Heart left ventricle (tissue), 16 donors: Measurements from ENCODE around the gene RSPRY1. TPM values are rescaled to one million over a fixed set of nuclear protein-coding genes. Genes with fewer than 3 reads are reported as not detected.
A peak's percentile ranks its signal among the peaks of the same experiment; 100 is the strongest.

Experiments
- ATAC-seq, 4 donors: fragments of 200-7000 bp; cut with Tn5 transposase; one replicate each; pipeline ENCODE4 v1.9.1; 2020 to 2022; ENCODE audit warnings: moderate library complexity in 4 of 4, mild to moderate bottlenecking in 3 of 4, moderate number of reproducible peaks in 1 of 4
- DNase-seq, 5 donors: peaks; one replicate each; pipeline ENCODE4 v3.0.0-alpha.2; 2020
- H3K27ac ChIP-seq, 12 donors: fragments of 200-600 bp; sonication (generic) in 4 of 12; one replicate each; pipeline versions ENCODE4 v1.5.0 to v1.8.0; 2016 to 2022; ENCODE audit warnings: mild to moderate bottlenecking in 2 of 12
- H3K27me3 ChIP-seq, 9 donors: fragments of 200-600 bp; sonication (generic) in 2 of 9; one replicate each; pipeline versions ENCODE4 v1.5.1 to v1.8.0; 2016 to 2022; ENCODE audit warnings: mild to moderate bottlenecking in 3 of 9
- H3K36me3 ChIP-seq, 9 donors: fragments of 200-600 bp; sonication (generic) in 2 of 9; one replicate each; pipeline versions ENCODE4 v1.5.0 to v1.8.0; 2018 to 2022; ENCODE audit warnings: mild to moderate bottlenecking in 2 of 9
- H3K4me1 ChIP-seq, 12 donors: fragments of 200-600 bp; sonication (generic) in 4 of 12; one replicate each; pipeline versions ENCODE4 v1.5.0 to v1.8.0; 2016 to 2022; ENCODE audit warnings: mild to moderate bottlenecking in 3 of 12
- H3K4me3 ChIP-seq, 12 donors: fragments of 200-600 bp; sonication (generic) in 4 of 12; one replicate each; pipeline versions ENCODE4 v1.5.0 to v1.8.0; 2017 to 2022; ENCODE audit warnings: mild to moderate bottlenecking in 9 of 12, moderate library complexity in 4 of 12
- H3K9me3 ChIP-seq, 12 donors: fragments of 200-600 bp; sonication (generic) in 4 of 12; one replicate each; pipeline versions ENCODE4 v1.5.0 to v1.8.0; 2016 to 2022; ENCODE audit warnings: mild to moderate bottlenecking in 1 of 12
- CTCF ChIP-seq, 12 donors: fragments of 200-600 bp; sonication (generic) in 4 of 12; IDR thresholded peaks; one replicate each; pipeline versions ENCODE4 v1.5.0 to v1.8.0; 2018 to 2022; ENCODE audit warnings: antibody characterized with exemption in 12 of 12, mild to moderate bottlenecking in 5 of 12
- POLR2A ChIP-seq, 2 donors: fragments of 450-650 bp; IDR thresholded peaks; one replicate each; pipeline ENCODE4 v1.6.1; 2017; ENCODE audit warnings: antibody characterized with exemption in 2 of 2, mild to moderate bottlenecking in 2 of 2, moderate library complexity in 2 of 2
- WGBS, 4 donors: extraction: QIAGEN DNeasy Blood & Tissue Kit in 2 of 4; methylation state at CpG; one replicate each; pipeline versions ENCODE4 v1.1.5 to v1.1.7; 2013 to 2018; 5-methylcytosine and 5-hydroxymethylcytosine counted together
- intact Hi-C, 10 donors: fragments of 100-400 bp; cut with DNase I; formaldehyde crosslinking; loops; one replicate each; pipeline versions ENCODE4 v1.11.1 to v1.14.2; 2022
- polyA plus RNA-seq, 2 donors: library from polyadenylated mRNA; stranded (reverse); fragments of 200-250 nt; gene quantifications; one replicate each; pipeline ENCODE4 v1.2.3, GENCODE V29; 2013
- total RNA-seq, 9 donors: library from RNA; depleted of rRNA in 2 of 9; stranded (reverse); fragments of >200 nt in 2 of 9; fragmentation: NEBNext Ultra II Directional in 3 of 9; extraction: Animal tissue kit (Norgen Biotek cat#: 25700) in 3 of 9; gene quantifications; one replicate each; pipeline versions ENCODE4 v1.1.0 to v1.2.4, GENCODE V29; 2016 to 2023
- donor health status: ischemic (EF 13 %, LVEDD 7.1; RV severe dilation, severe dysfunction).
- donor health status: healthy with polysubstance abuse.
- donor health status: DM: no; HTN: yes; CAD: no.
- donor health status: DM: no; HTN: no; CAD: no.
- donor health status: ischemic (EF 25% LVEDD 6.9; RV normal size, moderate dysfunction).
- donor health status: ischemic (EF 25% LVEDD 5.7; RV mildly dilated, moderate dysfunction).
- donor health status: healthy.
- donor health status: DM: yes; HTN: yes; CAD: no.
- donor health status: ischemic (EF 35%, LVEDD 5.7; RV mildly dilated, moderate dysfunction).
- donor health status: nonischemic (EF 11% LVEDD 7.7; RV severe dilation, severe dysfunction).
- donor health status: DM: yes; HTN: yes; CAD: no.
- donor health status: PGD.
- donor health status: ischemic (EF 29% LVEDD 5.4; RV normal size, mild dysfunction).
- donor health status: nonischemic (EF 23%, LVEDD 6.1; RV moderate dilation, normal function).

RSPRY1 gene
- total and polyA plus RNA-seq, 11 donors = 5.4 to 22.9 (median 17.1) TPM

GRCh38 chr16:57258226-57258909, 72.2 kb downstream of the RSPRY1 start:
- peaks cover 0 to 38% (median 32%) of the 10 kb centered on the region in 9 donors for H3K36me3 ChIP-seq
- no peaks in the 10 kb centered on the region for H3K9me3 ChIP-seq
- peaks cover 0 to 16% (median 5%) of the 10 kb centered on the region in 12 donors for H3K4me1 ChIP-seq
- DNase-seq = peak in 2 of 5 donors; percentile 9 to 56
- ATAC-seq = no peak
- no peak overlapping the region for H3K27ac ChIP-seq
- no peak overlapping the region for H3K4me3 ChIP-seq
- no peak for TF ChIP-seq POLR2A (IDR thresholded peaks at IDR 0.05)
- TF ChIP-seq CTCF (IDR thresholded peaks at IDR 0.05) = no peak
- intact Hi-C loops = no loop called here
- 95 to 97% (median 96%) methylated on average over 17 to 18 of the region's 18 CpGs for WGBS, 4 donors
- no peaks in the 10 kb centered on the region for H3K27me3 ChIP-seq

- Histone ChIP-seq H3K36me3 (peaks cover 0 to 32% (median 25%) of the 10 kb centered on the region in 9 donors), H3K27ac (no peak overlapping the region), H3K9me3 (no peaks in the 10 kb centered on the region), H3K27me3 (no peaks in the 10 kb centered on the region), H3K4me1 (peaks cover 0 to 16% (median 5%) of the 10 kb centered on the region in 12 donors), H3K4me3 (no peak overlapping the region)
- DNase-seq (peak in 1 of 5 donors; percentile 25), ATAC-seq (no peak)
- WGBS, 4 donors = 85 to 93% (median 91%) methylated on average over 1 of the region's 1 CpG
- no peak for TF ChIP-seq POLR2A (IDR thresholded peaks at IDR 0.05)
- TF ChIP-seq CTCF (IDR thresholded peaks at IDR 0.05) = no peak
- intact Hi-C loops = no loop called here
These were observed 72.9 kb downstream of the RSPRY1 start for GRCh38 chr16:57258910-57259475.

GRCh38 chr16:57260294-57260929, 74.3 kb downstream of the RSPRY1 start:
- Histone ChIP-seq H3K27ac (peak overlapping the region in 11 of 12 donors; percentile 33 to 76 (median 67)), H3K9me3 (no peaks in the 10 kb centered on the region), H3K4me1 (peaks cover 0 to 16% (median 5%) of the 10 kb centered on the region in 12 donors), H3K4me3 (peak overlapping the region in 1 of 12 donors; percentile 4), H3K27me3 (no peaks in the 10 kb centered on the region), H3K36me3 (peaks cover 0 to 17% (median 14%) of the 10 kb centered on the region in 9 donors)
- ATAC-seq (peak in 2 of 4 donors; percentile 21 to 77), DNase-seq (peak in 4 of 5 donors; percentile 26 to 58 (median 30))
- intact Hi-C loops = no loop called here
- 29 to 50% (median 43%) methylated on average over 16 of the region's 16 CpGs for WGBS, 4 donors
- no peak for TF ChIP-seq CTCF (IDR thresholded peaks at IDR 0.05)
- no peak for TF ChIP-seq POLR2A (IDR thresholded peaks at IDR 0.05)

- Histone ChIP-seq H3K36me3 (peaks cover 0 to 4% (median under 1%) of the 10 kb centered on the region in 9 donors), H3K27me3 (no peaks in the 10 kb centered on the region), H3K27ac (peak overlapping the region in 1 of 12 donors; percentile 76), H3K9me3 (no peaks in the 10 kb centered on the region), H3K4me1 (peaks cover 0 to 28% (median 15%) of the 10 kb centered on the region in 12 donors), H3K4me3 (no peak overlapping the region)
- TF ChIP-seq POLR2A (IDR thresholded peaks at IDR 0.05) = no peak
- TF ChIP-seq CTCF (IDR thresholded peaks at IDR 0.05) = no peak
- intact Hi-C loops = no loop called here
- no peak for ATAC-seq
- WGBS, 4 donors = 93 to 96% (median 95%) methylated on average over 8 to 9 of the region's 9 CpGs
- peak in 2 of 5 donors; percentile 15 to 34 for DNase-seq
These were observed 75.7 kb downstream of the RSPRY1 start for GRCh38 chr16:57261806-57262205.
